ENCODE measurements around the gene SPRR2B. TPM values are rescaled to one million over a fixed set of nuclear protein-coding genes. Genes with fewer than 3 reads are reported as not detected.
"Not testable (repeated sequence)": the region's sequence is repeated elsewhere in the genome, so short reads cannot be mapped to it uniquely, and the experiment has no call there.

Gene SPRR2B
- total and polyA plus RNA-seq, 2 donors (not counting 1 experiment from before 2014, with no cell fraction given), result not detected

GRCh38 chr1:153113416-153113815 lies 42.0 kb upstream of the SPRR2B start, which contains the start of gene SPRR2F:
TSS of gene SPRR2F (minus strand) at chr1:153113516. CDS start at chr1:153112733, 783 bp downstream.
- 82% methylated on average over 3 of the region's 3 CpGs for WGBS (ENCODE audit: insufficient coverage)
- no peak for TF ChIP-seq EZH2 (IDR thresholded peaks at IDR 0.05; ENCODE audit: borderline replicate concordance, insufficient read depth, low read depth, low read length, poor library complexity, severe bottlenecking)
- TF ChIP-seq, protein P1, sequence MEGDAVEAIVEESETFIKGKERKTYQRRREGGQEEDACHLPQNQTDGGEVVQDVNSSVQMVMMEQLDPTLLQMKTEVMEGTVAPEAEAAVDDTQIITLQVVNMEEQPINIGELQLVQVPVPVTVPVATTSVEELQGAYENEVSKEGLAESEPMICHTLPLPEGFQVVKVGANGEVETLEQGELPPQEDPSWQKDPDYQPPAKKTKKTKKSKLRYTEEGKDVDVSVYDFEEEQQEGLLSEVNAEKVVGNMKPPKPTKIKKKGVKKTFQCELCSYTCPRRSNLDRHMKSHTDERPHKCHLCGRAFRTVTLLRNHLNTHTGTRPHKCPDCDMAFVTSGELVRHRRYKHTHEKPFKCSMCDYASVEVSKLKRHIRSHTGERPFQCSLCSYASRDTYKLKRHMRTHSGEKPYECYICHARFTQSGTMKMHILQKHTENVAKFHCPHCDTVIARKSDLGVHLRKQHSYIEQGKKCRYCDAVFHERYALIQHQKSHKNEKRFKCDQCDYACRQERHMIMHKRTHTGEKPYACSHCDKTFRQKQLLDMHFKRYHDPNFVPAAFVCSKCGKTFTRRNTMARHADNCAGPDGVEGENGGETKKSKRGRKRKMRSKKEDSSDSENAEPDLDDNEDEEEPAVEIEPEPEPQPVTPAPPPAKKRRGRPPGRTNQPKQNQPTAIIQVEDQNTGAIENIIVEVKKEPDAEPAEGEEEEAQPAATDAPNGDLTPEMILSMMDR (IDR thresholded peaks at IDR 0.05), result no peak
- H3K27ac Mint-ChIP-seq, result no peak within 1 kb of the TSS

GRCh38 chr1:153112454-153112853 lies 41.0 kb upstream of the SPRR2B start:
- H3K9me3 Mint-ChIP-seq (ENCODE audit: insufficient read depth); H3K9ac ChIP-seq (ENCODE audit: low read length); H3K4me2 ChIP-seq (replicated peaks; ENCODE audit: low read depth, low read length, poor library complexity, severe bottlenecking); intact Hi-C loops (cut with micrococcal nuclease); H3K4me3 Mint-ChIP-seq; POLR2A ChIA-PET; H3K9me3 ChIP-seq (ENCODE audit: control extremely low read depth in 1 of 3, control insufficient read depth in 2 of 3, insufficient read depth in 1 of 3, low read length in 2 of 3); H4K20me1 ChIP-seq (ENCODE audit: control insufficient read depth, insufficient read depth, low read length, poor library complexity, severe bottlenecking); H3K4me1 Mint-ChIP-seq; H3K79me2 ChIP-seq (ENCODE audit: control insufficient read depth, insufficient read depth, low read length); H3K27me3 ChIP-seq (replicated peaks in 1 of 4; ENCODE audit: control extremely low read depth in 1 of 4, control insufficient read depth in 3 of 4, insufficient read depth in 4 of 4, low read length in 3 of 4); H3K4me1 ChIP-seq (ENCODE audit: control insufficient read depth in 2 of 2, insufficient read depth in 2 of 2, low read length in 2 of 2); H2AFZ ChIP-seq (ENCODE audit: insufficient read depth, low read depth, low read length, poor library complexity, severe bottlenecking); H3K36me3 ChIP-seq (replicated peaks in 1 of 2; ENCODE audit: control extremely low read depth in 1 of 2, control insufficient read depth in 1 of 2, extremely low read depth in 1 of 2, insufficient read depth in 2 of 2, low read length in 1 of 2); H3K4me3 ChIP-seq (ENCODE audit: control extremely low read depth in 1 of 5, extremely low read depth in 1 of 5, insufficient read depth in 1 of 5, low read depth in 2 of 5, low read length in 4 of 5); H3K27ac Mint-ChIP-seq; ATAC-seq (ENCODE audit: low read depth); H3K27ac ChIP-seq (ENCODE audit: low read length in 2 of 2); CTCF ChIA-PET; DNase-seq: not testable (repeated sequence)
- 69% methylated on average over 3 of the region's 5 CpGs for WGBS (ENCODE audit: insufficient coverage)
- peaks cover 10% of the 10 kb centered on the region for H3K27me3 Mint-ChIP-seq

More at GRCh38 chr1:153113416-153113815, 42.0 kb upstream of the SPRR2B start, which contains the start of gene SPRR2F:
- no peak within 1 kb of the TSS for H3K27ac ChIP-seq (ENCODE audit: low read length in 2 of 2)
- no peaks in the 10 kb centered on the region for H3K36me3 ChIP-seq (replicated peaks in 1 of 2; ENCODE audit: control extremely low read depth in 1 of 2, control insufficient read depth in 1 of 2, extremely low read depth in 1 of 2, insufficient read depth in 2 of 2, low read length in 1 of 2)
- DNase-seq (no peak), ATAC-seq (ENCODE audit: low read depth) (no peak)
- H3K27me3 Mint-ChIP-seq, result peaks cover 20% of the 10 kb centered on the region
- H2AFZ ChIP-seq (ENCODE audit: insufficient read depth, low read depth, low read length, poor library complexity, severe bottlenecking), result no peak within 1 kb of the TSS
- peaks cover 2% of the 10 kb centered on the region for H3K9me3 Mint-ChIP-seq (ENCODE audit: insufficient read depth)
- CTCF ChIA-PET, result no interaction called here
- intact Hi-C loops (cut with micrococcal nuclease), result no loop called here
- no peak within 1 kb of the TSS for H3K4me2 ChIP-seq (replicated peaks; ENCODE audit: low read depth, low read length, poor library complexity, severe bottlenecking)
- H3K4me1 ChIP-seq (ENCODE audit: control insufficient read depth in 2 of 2, insufficient read depth in 2 of 2, low read length in 2 of 2), result no peaks in the 10 kb centered on the region
- no peaks in the 10 kb centered on the region for H4K20me1 ChIP-seq (ENCODE audit: control insufficient read depth, insufficient read depth, low read length, poor library complexity, severe bottlenecking)
- H3K79me2 ChIP-seq (ENCODE audit: control insufficient read depth, insufficient read depth, low read length), result no peaks in the 10 kb centered on the region
- no peaks in the 10 kb centered on the region for H3K9me3 ChIP-seq (ENCODE audit: control extremely low read depth in 1 of 3, control insufficient read depth in 2 of 3, insufficient read depth in 1 of 3, low read length in 2 of 3)
- POLR2A ChIA-PET, result no interaction called here
- peaks cover 0 to 10% (median 2%) of the 10 kb centered on the region in 4 experiments for H3K27me3 ChIP-seq (replicated peaks in 1 of 4; ENCODE audit: control extremely low read depth in 1 of 4, control insufficient read depth in 3 of 4, insufficient read depth in 4 of 4, low read length in 3 of 4)
- no peaks in the 10 kb centered on the region for H3K4me1 Mint-ChIP-seq
- H3K9ac ChIP-seq (ENCODE audit: low read length), result no peak within 1 kb of the TSS
- no peak within 1 kb of the TSS for H3K4me3 Mint-ChIP-seq
- no peak within 1 kb of the TSS for H3K4me3 ChIP-seq (ENCODE audit: control extremely low read depth in 1 of 5, extremely low read depth in 1 of 5, insufficient read depth in 1 of 5, low read depth in 2 of 5, low read length in 4 of 5)

Data from B cell (primary cell).